OCI-LY7 (cell line): ENCODE data around the gene ABL1. TPM values are rescaled to one million over a fixed set of nuclear protein-coding genes. Genes with fewer than 3 reads are reported as not detected.

ENCODE experiments used
- BruUV-seq: library from RNA; stranded (reverse); fragments of 400-500 nt; replicated peaks from 2 replicates; lab custom pipeline; 2021; lab: Mats Ljungman, UMichigan
- CTCF ChIA-PET: fragments of 300-600 bp; sonication (Branson Sonifier 250); formaldehyde crosslinking; loops from one replicate; lab custom pipeline; 2022; ENCODE audit warnings: antibody characterized with exemption; ENCODE audit not compliant: unreplicated experiment; lab: Charles Lee
- POLR2A ChIA-PET: fragments of 300-600 bp; sonication (Branson Sonifier 250); formaldehyde crosslinking; loops from one replicate; lab custom pipeline; 2022; ENCODE audit warnings: antibody characterized with exemption; lab: Charles Lee
- DNase-seq: peaks from one replicate; pipeline ENCODE4 v3.0.0-alpha.2; 2015; ENCODE audit warnings: low spot score
- H2AFZ ChIP-seq: fragments of 200-600 bp; sonication (generic), shearing (Covaris generic); 2 replicates; pipeline ENCODE4 v1.6.1; 2014; ENCODE audit warnings: mild to moderate bottlenecking, antibody characterized with exemption, low read length, moderate library complexity
- H3K27ac ChIP-seq: fragments of 200-600 bp; sonication (generic); 2 replicates; pipeline ENCODE4 v1.5.1; 2014; ENCODE audit warnings: mixed run types, low read depth, mild to moderate bottlenecking, moderate library complexity, low read length, inconsistent platforms; ENCODE audit not compliant: poor library complexity, severe bottlenecking
- H3K36me3 ChIP-seq: fragments of 200-600 bp; sonication (generic); 2 replicates; pipeline ENCODE4 v1.6.1; 2014; ENCODE audit warnings: mild to moderate bottlenecking, antibody characterized with exemption, low read length, moderate library complexity, mixed read lengths; ENCODE audit not compliant: insufficient read depth
- H3K4me1 ChIP-seq: fragments of 200-600 bp; sonication (generic); 2 replicates; pipeline ENCODE4 v1.5.1; 2014; ENCODE audit warnings: mild to moderate bottlenecking, low read length; ENCODE audit not compliant: insufficient read depth, poor library complexity, severe bottlenecking
- H3K4me2 ChIP-seq: fragments of 200-600 bp; sonication (generic); 2 replicates; pipeline ENCODE4 v1.6.1; 2014; ENCODE audit warnings: mild to moderate bottlenecking, low read length
- H3K4me3 ChIP-seq: fragments of 200-600 bp; sonication (generic); 2 replicates; pipeline ENCODE4 v1.5.1; 2014; ENCODE audit warnings: mild to moderate bottlenecking, low read depth, low read length; ENCODE audit not compliant: poor library complexity, severe bottlenecking
- H3K79me2 ChIP-seq: fragments of 200-600 bp; sonication (generic); 2 replicates; pipeline ENCODE4 v1.6.1; 2016; ENCODE audit warnings: low read depth, mild to moderate bottlenecking, low read length, moderate library complexity, mixed read lengths; ENCODE audit not compliant: insufficient read depth
- H3K9me2 ChIP-seq: fragments of 200-600 bp; sonication (generic); 2 replicates; pipeline ENCODE4 v1.6.1; 2016; ENCODE audit warnings: mild to moderate bottlenecking, low read length, mixed read lengths; ENCODE audit not compliant: insufficient read depth
- H3K9me3 ChIP-seq: fragments of 200-600 bp; sonication (generic); 2 replicates; pipeline ENCODE4 v1.6.1; 2014; ENCODE audit warnings: mild to moderate bottlenecking, mixed run types, low read length, mixed read lengths
- H4K20me1 ChIP-seq: fragments of 200-600 bp; sonication (generic); 2 replicates; pipeline ENCODE4 v1.6.1; 2014; ENCODE audit warnings: mild to moderate bottlenecking, antibody characterized with exemption, low read length, moderate library complexity, mixed read lengths; ENCODE audit not compliant: insufficient read depth
- EZH2phosphoT487 ChIP-seq: fragments of 200-600 bp; sonication (generic); IDR thresholded peaks from 2 replicates; pipeline ENCODE4 v1.6.1; 2018; ENCODE audit warnings: low read depth, borderline replicate concordance, mild to moderate bottlenecking, mixed run types, antibody characterized with exemption, low read length, moderate library complexity, mixed read lengths
- intact Hi-C: fragments of 100-400 bp; cut with micrococcal nuclease; formaldehyde crosslinking; loops from one replicate; pipeline ENCODE4 v1.10.0; 2022; ENCODE audit not compliant: unreplicated experiment
- total RNA-seq, 2 experiments: library from RNA; depleted of rRNA in 1 of 2; stranded (reverse); fragments of >200 nt in 1 of 2; shearing (Covaris generic) in 1 of 2; gene quantifications; 2 replicates each; pipeline ENCODE4 v1.2.3, GENCODE V29; 2014 to 2022
- TF ChIP-seq, protein P1 (sequence below): fragments of 200-600 bp; sonication (generic); conservative IDR thresholded peaks from 2 replicates; pipeline ENCODE4 v1.5.1; 2014; ENCODE audit warnings: mild to moderate bottlenecking, antibody characterized with exemption, low read length, moderate library complexity, mixed read lengths

Gene ABL1
- total RNA-seq, 2 experiments from 2014 or later, result 8.1 to 28.3 TPM

DNA sequence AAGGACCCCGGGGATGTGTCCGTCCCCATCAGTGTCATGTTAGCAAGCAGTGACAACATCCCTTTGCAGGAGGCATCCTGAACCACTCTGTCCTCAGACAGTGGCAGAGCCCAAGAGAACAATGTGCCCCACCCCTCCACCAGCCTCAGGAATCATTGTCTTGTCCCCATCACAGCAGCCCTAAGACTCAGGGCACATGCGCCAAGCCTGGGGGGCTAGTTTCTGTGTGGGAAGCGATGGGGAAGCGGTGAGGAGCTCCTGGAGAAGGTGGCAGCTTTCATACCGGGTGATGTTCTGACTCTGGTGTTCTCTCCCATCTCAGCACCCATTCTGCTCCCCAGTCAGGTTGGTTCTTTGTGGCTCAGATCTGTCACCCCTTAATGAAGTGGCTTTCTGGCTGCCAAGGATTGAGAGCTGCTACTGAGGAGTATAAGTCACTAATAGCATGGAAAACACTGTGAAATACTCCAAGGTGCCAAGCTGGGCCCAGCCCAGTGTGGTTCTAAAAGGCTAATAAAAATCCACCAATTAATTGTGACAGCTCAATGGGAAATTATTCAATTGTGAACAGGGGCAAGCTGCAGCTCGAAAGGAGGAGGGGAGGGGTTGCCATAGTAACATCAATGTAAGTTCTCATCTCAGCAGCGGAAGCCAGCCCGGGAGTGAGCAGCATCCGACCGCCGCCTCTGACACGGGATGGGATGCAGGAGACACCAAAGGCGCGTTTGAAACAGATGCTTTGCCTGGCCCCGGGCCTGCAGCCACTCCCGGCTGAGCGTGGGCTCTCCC, 56.8 kb downstream of the ABL1 start:
- intact Hi-C loops, result loop anchor here (5.0 kb wide), 1 partner anchor 1215 kb away; no protein-coding TSS in a partner anchor
- no peaks in the 10 kb centered on the region for H3K4me1 ChIP-seq
- no peak for DNase-seq
- no peak overlapping the region for H3K4me2 ChIP-seq
- H2AFZ ChIP-seq, result no peak overlapping the region
- POLR2A ChIA-PET, result interaction anchor here (0.6 kb wide), 1 partner anchor 1561 kb away, joined by 3 read pairs; no protein-coding TSS in a partner anchor
- no peak overlapping the region for H3K27ac ChIP-seq
- CTCF ChIA-PET, result interaction anchor here (0.6 kb wide), 2 partner anchors 107 to 312 kb away, joined by 3 to 24 read pairs; partner anchors contain the start of gene FUBP3
- H3K36me3 ChIP-seq, result no peaks in the 10 kb centered on the region
- no peaks in the 10 kb centered on the region for H3K9me2 ChIP-seq
- no peak overlapping the region for H3K4me3 ChIP-seq
- H3K79me2 ChIP-seq, result no peaks in the 10 kb centered on the region
- H4K20me1 ChIP-seq, result no peaks in the 10 kb centered on the region; the same call in 1 of the 2 replicates
- BruUV-seq, result no TSS peak
- TF ChIP-seq EZH2phosphoT487, result no peak
- TF ChIP-seq, protein P1, sequence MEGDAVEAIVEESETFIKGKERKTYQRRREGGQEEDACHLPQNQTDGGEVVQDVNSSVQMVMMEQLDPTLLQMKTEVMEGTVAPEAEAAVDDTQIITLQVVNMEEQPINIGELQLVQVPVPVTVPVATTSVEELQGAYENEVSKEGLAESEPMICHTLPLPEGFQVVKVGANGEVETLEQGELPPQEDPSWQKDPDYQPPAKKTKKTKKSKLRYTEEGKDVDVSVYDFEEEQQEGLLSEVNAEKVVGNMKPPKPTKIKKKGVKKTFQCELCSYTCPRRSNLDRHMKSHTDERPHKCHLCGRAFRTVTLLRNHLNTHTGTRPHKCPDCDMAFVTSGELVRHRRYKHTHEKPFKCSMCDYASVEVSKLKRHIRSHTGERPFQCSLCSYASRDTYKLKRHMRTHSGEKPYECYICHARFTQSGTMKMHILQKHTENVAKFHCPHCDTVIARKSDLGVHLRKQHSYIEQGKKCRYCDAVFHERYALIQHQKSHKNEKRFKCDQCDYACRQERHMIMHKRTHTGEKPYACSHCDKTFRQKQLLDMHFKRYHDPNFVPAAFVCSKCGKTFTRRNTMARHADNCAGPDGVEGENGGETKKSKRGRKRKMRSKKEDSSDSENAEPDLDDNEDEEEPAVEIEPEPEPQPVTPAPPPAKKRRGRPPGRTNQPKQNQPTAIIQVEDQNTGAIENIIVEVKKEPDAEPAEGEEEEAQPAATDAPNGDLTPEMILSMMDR, result no peak
- no peaks in the 10 kb centered on the region for H3K9me3 ChIP-seq

- TF ChIP-seq, protein P1, result no peak
- no peak for TF ChIP-seq EZH2phosphoT487
- Histone ChIP-seq H3K9me2 (no peaks in the 10 kb centered on the region), H3K4me2 (no peak overlapping the region), H3K79me2 (no peaks in the 10 kb centered on the region), H4K20me1 (no peaks in the 10 kb centered on the region; the same call in 1 of the 2 replicates), H3K36me3 (no peaks in the 10 kb centered on the region), H3K9me3 (no peaks in the 10 kb centered on the region), H3K4me1 (no peaks in the 10 kb centered on the region), H3K27ac (no peak overlapping the region), H2AFZ (no peak overlapping the region), H3K4me3 (no peak overlapping the region)
- intact Hi-C loops, result loop anchor here (5.0 kb wide), 1 partner anchor 1215 kb away; no protein-coding TSS in a partner anchor
- no peak for DNase-seq
- ChIA-PET CTCF (no interaction called here), POLR2A (no interaction called here)
- no TSS peak for BruUV-seq
These were observed 57.6 kb downstream of the ABL1 start for GRCh38 chr9:130892477-130893304.
